Lower lobe of right lung (tissue), 2 donors: ENCODE results near the gene ALKBH5. TPM values are rescaled to one million over a fixed set of nuclear protein-coding genes. Genes with fewer than 3 reads are reported as not detected.

Source experiments
- ATAC-seq, 2 donors: fragments of 200-7000 bp; cut with Tn5 transposase; one replicate each; pipeline ENCODE4 v1.9.1; 2020 to 2022; ENCODE audit warnings: mild to moderate bottlenecking in 2 of 2, moderate library complexity in 2 of 2
- DNase-seq: peaks from one replicate; pipeline ENCODE4 v3.0.0-alpha.2; 2020
- H3K27ac ChIP-seq: fragments of 200-600 bp; one replicate; pipeline ENCODE4 v1.8.0; 2022
- H3K27me3 ChIP-seq: fragments of 200-600 bp; one replicate; pipeline ENCODE4 v1.8.0; 2022; ENCODE audit warnings: low read depth
- H3K36me3 ChIP-seq: fragments of 200-600 bp; one replicate; pipeline ENCODE4 v1.8.0; 2022; ENCODE audit warnings: mild to moderate bottlenecking
- H3K4me1 ChIP-seq: fragments of 200-600 bp; one replicate; pipeline ENCODE4 v1.8.0; 2022
- H3K4me3 ChIP-seq: fragments of 200-600 bp; one replicate; pipeline ENCODE4 v1.8.0; 2022; ENCODE audit warnings: mild to moderate bottlenecking
- H3K9me3 ChIP-seq: fragments of 200-600 bp; one replicate; pipeline ENCODE4 v1.8.0; 2022
- CTCF ChIP-seq: fragments of 200-600 bp; IDR thresholded peaks from one replicate; pipeline ENCODE4 v1.8.0; 2022; ENCODE audit warnings: antibody characterized with exemption, mild to moderate bottlenecking
- intact Hi-C: fragments of 100-400 bp; cut with DNase I; formaldehyde crosslinking; loops from one replicate; pipeline ENCODE4 v1.11.0; 2022
- total RNA-seq: library from RNA; stranded (reverse); fragmentation: NEBNext Ultra II Directional; extraction: Animal tissue kit (Norgen Biotek cat#: 25700); gene quantifications from one replicate; pipeline ENCODE4 v1.2.1, GENCODE V29; 2021
- donor health status: DM: no; HTN: yes; CAD: no; lungs with severe emphysema.

The ALKBH5 gene
- total RNA-seq, 1 donor from 2014 or later = 100 TPM

GRCh38 chr17:18151290-18151689 lies 32.3 kb upstream of the ALKBH5 start:
- H3K36me3 ChIP-seq = no peaks in the 10 kb centered on the region
- no peak for ATAC-seq
- intact Hi-C loops = no loop called here
- no peaks in the 10 kb centered on the region for H3K27me3 ChIP-seq
- TF ChIP-seq CTCF = no peak
- no peaks in the 10 kb centered on the region for H3K9me3 ChIP-seq
- DNase-seq = no peak
- peaks cover 17% of the 10 kb centered on the region for H3K4me1 ChIP-seq
- H3K27ac ChIP-seq = no peak overlapping the region
- H3K4me3 ChIP-seq = no peak overlapping the region

DNA sequence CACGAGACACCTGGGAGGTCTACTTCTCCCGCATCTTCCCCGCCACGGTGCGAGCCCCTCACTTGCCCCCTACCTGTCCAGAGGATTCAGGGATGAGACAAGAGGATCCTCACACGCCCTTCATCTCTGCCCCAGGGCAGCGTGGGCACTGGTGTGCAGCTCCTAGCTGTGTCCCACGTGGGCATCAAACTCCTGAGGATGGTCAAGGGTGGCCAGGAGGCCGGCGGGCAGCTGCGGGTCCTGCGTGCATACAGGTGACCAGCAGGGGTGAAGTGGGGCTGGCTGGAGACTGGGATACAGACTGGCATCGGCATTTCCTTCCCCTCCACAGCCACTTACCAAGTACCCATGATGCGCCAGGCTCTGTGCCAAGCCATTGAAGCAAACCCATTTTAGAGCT lies 28.4 kb upstream of the ALKBH5 start:
- Histone ChIP-seq H3K36me3 (no peaks in the 10 kb centered on the region), H3K27ac (no peak overlapping the region), H3K9me3 (no peaks in the 10 kb centered on the region), H3K4me1 (peaks cover 24% of the 10 kb centered on the region), H3K4me3 (no peak overlapping the region), H3K27me3 (no peaks in the 10 kb centered on the region)
- DNase-seq (no peak), ATAC-seq (no peak)
- intact Hi-C loops = no loop called here
- no peak for TF ChIP-seq CTCF

- intact Hi-C loops = no loop called here
- no peak for TF ChIP-seq CTCF
- ATAC-seq (no peak), DNase-seq (no peak)
- H3K27ac ChIP-seq = no peak overlapping the region
- H3K9me3 ChIP-seq = no peaks in the 10 kb centered on the region
- H3K27me3 ChIP-seq = no peaks in the 10 kb centered on the region
- peaks cover 24% of the 10 kb centered on the region for H3K4me1 ChIP-seq
- no peak overlapping the region for H3K4me3 ChIP-seq
- no peaks in the 10 kb centered on the region for H3K36me3 ChIP-seq
Measured at GRCh38 chr17:18156171-18156975, 27.3 kb upstream of the ALKBH5 start.

DNA sequence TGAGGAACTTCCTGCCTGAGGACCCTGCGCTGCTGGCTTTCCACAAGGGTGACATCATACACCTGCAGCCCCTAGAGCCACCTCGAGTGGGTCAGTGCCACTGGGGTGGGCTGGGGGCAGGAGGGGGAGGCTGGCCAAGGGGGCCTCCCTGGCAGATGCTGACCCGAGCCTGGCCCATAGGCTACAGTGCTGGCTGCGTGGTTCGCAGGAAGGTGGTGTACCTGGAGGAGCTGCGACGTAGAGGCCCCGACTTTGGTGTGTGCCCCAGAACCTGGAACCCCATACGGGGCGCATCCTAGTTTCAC lies 26.7 kb upstream of the ALKBH5 start:
- intact Hi-C loops = no loop called here
- no peak for TF ChIP-seq CTCF
- no peak overlapping the region for H3K4me3 ChIP-seq
- H3K9me3 ChIP-seq = no peaks in the 10 kb centered on the region
- no peak for ATAC-seq
- peaks cover 24% of the 10 kb centered on the region for H3K4me1 ChIP-seq
- DNase-seq = no peak
- H3K27me3 ChIP-seq = no peaks in the 10 kb centered on the region
- H3K36me3 ChIP-seq = no peaks in the 10 kb centered on the region
- H3K27ac ChIP-seq = no peak overlapping the region

DNA sequence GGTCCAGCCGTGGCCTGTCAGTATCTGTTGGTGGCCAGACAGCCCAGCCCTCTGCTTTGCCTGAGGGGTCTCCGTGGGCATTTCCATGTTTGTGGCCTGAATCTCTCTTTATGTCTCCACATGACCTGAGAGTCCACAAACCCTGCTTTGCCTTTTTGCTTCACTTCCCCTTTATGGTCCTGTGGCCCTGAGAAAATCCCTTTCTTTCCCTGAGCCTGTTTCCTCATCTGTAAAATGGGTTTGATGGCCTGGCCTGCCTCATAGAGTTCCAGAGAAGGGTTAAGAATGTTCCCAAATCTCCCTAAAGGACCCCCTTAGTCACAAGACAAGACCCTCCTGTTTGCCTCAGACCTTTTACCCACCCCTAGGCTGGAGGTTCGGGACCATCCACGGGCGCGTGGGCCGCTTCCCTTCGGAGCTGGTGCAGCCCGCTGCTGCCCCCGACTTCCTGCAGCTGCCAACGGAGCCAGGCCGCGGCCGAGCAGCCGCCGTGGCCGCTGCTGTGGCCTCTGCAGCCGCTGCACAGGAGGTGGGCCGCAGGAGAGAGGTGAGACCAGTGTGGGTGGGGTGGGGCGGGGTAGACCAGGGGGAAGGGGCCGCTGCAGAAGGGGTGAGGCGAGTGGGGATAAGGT lies 26.2 kb upstream of the ALKBH5 start:
- no peaks in the 10 kb centered on the region for H3K9me3 ChIP-seq
- peak overlapping the region; percentile 81 for H3K27ac ChIP-seq
- intact Hi-C loops = no loop called here
- no peak for TF ChIP-seq CTCF
- H3K27me3 ChIP-seq = no peaks in the 10 kb centered on the region
- H3K4me3 ChIP-seq = peak overlapping the region; percentile 60
- H3K4me1 ChIP-seq = peaks cover 23% of the 10 kb centered on the region
- H3K36me3 ChIP-seq = no peaks in the 10 kb centered on the region
- DNase-seq (no peak), ATAC-seq (no peak)
